ENCODE measurements around the gene SSC4D. TPM values are rescaled to one million over a fixed set of nuclear protein-coding genes. Genes with fewer than 3 reads are reported as not detected.

SSC4D gene
- total and polyA plus RNA-seq, 9 of the 15 experiments (the other 6 are each of a cell fraction or from before 2014, with no cell fraction given): 0.06 to 1.1 (median 0.85) TPM; not detected in 1

- TF ChIP-seq ZBTB12 (CRISPR knock-in tag; IDR thresholded peaks at IDR 0.05): 0 out of 2 replicates have a peak, but pooled peaks have one; percentile 24
- TF ChIP-seq RB1 (IDR thresholded peaks at IDR 0.05; ENCODE audit: low read depth): peak; percentile 53
- peak; percentile 44 for TF ChIP-seq ZNF384 (IDR thresholded peaks at IDR 0.05; ENCODE audit: low read depth, low read length)
- no peak for TF ChIP-seq NCOA2 (IDR thresholded peaks at IDR 0.05; ENCODE audit: partially characterized antibody in 2 of 2)
- no peak for TF ChIP-seq ZNF707 (CRISPR knock-in tag; conservative IDR thresholded peaks at IDR 0.05)
- TF ChIP-seq CC2D1A (IDR thresholded peaks at IDR 0.05): no peak
- no peak for TF ChIP-seq NR2F6 (CRISPR knock-in tag; IDR thresholded peaks at IDR 0.05)
- TF ChIP-seq CSDE1 (IDR thresholded peaks at IDR 0.05): no peak
- peak; percentile 56; the same call in 1 of the 2 replicates for TF ChIP-seq PML (IDR thresholded peaks at IDR 0.05; ENCODE audit: low read length)
- TF ChIP-seq KDM5B (IDR thresholded peaks at IDR 0.05; ENCODE audit: insufficient replicate concordance, low read depth, low read length): peak; percentile 62
- no peak for TF ChIP-seq ZNF398 (CRISPR knock-in tag; IDR thresholded peaks at IDR 0.05)
- peak; percentile 90; a peak in 3 of 4 replicates for TF ChIP-seq MAZ (CRISPR knock-in tag; conservative IDR thresholded peaks at IDR 0.05 in 1 of 2, IDR thresholded peaks at IDR 0.05 in 1 of 2)
- TF ChIP-seq, protein P1, sequence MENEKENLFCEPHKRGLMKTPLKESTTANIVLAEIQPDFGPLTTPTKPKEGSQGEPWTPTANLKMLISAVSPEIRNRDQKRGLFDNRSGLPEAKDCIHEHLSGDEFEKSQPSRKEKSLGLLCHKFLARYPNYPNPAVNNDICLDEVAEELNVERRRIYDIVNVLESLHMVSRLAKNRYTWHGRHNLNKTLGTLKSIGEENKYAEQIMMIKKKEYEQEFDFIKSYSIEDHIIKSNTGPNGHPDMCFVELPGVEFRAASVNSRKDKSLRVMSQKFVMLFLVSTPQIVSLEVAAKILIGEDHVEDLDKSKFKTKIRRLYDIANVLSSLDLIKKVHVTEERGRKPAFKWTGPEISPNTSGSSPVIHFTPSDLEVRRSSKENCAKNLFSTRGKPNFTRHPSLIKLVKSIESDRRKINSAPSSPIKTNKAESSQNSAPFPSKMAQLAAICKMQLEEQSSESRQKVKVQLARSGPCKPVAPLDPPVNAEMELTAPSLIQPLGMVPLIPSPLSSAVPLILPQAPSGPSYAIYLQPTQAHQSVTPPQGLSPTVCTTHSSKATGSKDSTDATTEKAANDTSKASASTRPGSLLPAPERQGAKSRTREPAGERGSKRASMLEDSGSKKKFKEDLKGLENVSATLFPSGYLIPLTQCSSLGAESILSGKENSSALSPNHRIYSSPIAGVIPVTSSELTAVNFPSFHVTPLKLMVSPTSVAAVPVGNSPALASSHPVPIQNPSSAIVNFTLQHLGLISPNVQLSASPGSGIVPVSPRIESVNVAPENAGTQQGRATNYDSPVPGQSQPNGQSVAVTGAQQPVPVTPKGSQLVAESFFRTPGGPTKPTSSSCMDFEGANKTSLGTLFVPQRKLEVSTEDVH (IDR thresholded peaks at IDR 0.05; ENCODE audit: low read depth, partially characterized antibody): no peak
- TF ChIP-seq GTF3C2 (IDR thresholded peaks at IDR 0.05; ENCODE audit: borderline replicate concordance, extremely low read depth, insufficient read length): peak; percentile 69
- TF ChIP-seq MEF2A (IDR thresholded peaks at IDR 0.05; ENCODE audit: control insufficient read depth, low read depth, low read length): no peak
Observed at GRCh38 chr7:76397409-76398183, 11.9 kb downstream of the SSC4D start (continued).

Measured in K562 (cell line).